Tibial artery (tissue), 4 donors: ENCODE measurements around the gene MSI2.

ENCODE experiments used
- DNase-seq, 2 donors: peaks; one replicate each; pipeline ENCODE4 v3.0.0-alpha.2; 2019
- H3K27ac ChIP-seq, 2 donors: fragments of 200-600 bp; sonication (generic) in 1 of 2; 1 replicate in 1 of 2; 2 replicates in 1 of 2; pipeline ENCODE4 v1.5.1; 2018 to 2019; ENCODE audit warnings: mild to moderate bottlenecking in 1 of 2
- H3K27me3 ChIP-seq, 2 donors: fragments of 200-600 bp; sonication (generic) in 1 of 2; one replicate each; pipeline versions ENCODE4 v1.5.1 to v1.6.0; 2016 to 2019
- H3K36me3 ChIP-seq, 3 donors: fragments of 200-600 bp; sonication (generic) in 2 of 3; one replicate each; pipeline ENCODE4 v1.5.1; 2016 to 2019; ENCODE audit warnings: mild to moderate bottlenecking in 2 of 3
- H3K4me1 ChIP-seq, 4 donors: fragments of 200-600 bp; sonication (generic) in 2 of 4; 1 replicate in 3 of 4; 2 replicates in 1 of 4; pipeline ENCODE4 v1.5.1; 2016 to 2019
- H3K4me3 ChIP-seq, 2 donors: fragments of 200-600 bp; sonication (generic) in 1 of 2; 1 replicate in 1 of 2; 2 replicates in 1 of 2; pipeline ENCODE4 v1.5.1; 2018 to 2019; ENCODE audit warnings: mild to moderate bottlenecking in 2 of 2
- H3K9me3 ChIP-seq, 3 donors: fragments of 200-600 bp; sonication (generic) in 1 of 3; one replicate each; pipeline ENCODE4 v1.5.1; 2016 to 2019
- intact Hi-C: fragments of 100-400 bp; cut with DNase I; formaldehyde crosslinking; loops from one replicate; pipeline ENCODE4 v1.15.0; 2023; ENCODE audit warnings: low total_unique reads
- TF ChIP-seq, protein P1 (sequence below), 2 experiments: fragments of 200-600 bp in 1 of 2; fragments of 450-650 bp in 1 of 2; IDR thresholded peaks; one replicate each; pipeline ENCODE4 v1.5.1; 2017 to 2019; ENCODE audit warnings: antibody characterized with exemption in 2 of 2, mild to moderate bottlenecking in 1 of 2, moderate library complexity in 1 of 2

MSI2 gene

DNA sequence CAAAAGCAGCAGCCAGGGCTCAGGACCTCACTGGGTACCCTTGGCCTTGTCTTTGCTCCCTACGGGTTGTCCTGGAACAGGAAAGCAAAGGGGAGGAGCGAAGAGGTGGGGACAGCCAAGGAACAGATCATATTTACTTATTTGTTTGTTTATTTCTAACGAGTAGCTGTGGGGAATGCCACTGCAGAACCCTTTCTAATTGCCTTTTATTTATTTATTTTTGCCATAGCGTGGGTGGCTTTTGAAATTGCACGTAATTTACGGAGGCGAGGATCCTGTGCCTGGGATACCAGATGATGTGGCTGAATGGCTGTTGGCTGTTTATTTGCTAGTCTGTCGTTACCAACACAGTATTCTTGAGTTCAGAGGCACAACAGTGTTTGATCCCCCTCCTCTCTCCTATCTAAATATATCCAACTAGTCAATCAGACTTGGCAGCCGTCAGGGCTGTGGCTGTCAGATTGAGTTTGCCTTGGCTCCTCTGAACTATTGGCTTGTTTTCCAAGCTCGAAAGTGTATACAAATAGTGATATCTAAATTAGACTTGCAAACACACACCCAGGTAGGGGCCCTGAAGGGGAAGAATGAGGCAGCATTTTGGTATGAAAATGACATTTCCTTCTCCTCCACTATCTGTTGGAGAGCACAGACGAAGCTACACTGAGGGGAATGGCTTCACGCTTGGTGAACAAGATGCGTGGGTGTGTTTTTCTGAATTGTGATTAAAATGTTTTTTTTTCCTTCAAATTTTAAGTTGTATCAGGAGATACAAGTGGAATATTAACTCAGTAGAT is 110.4 kb downstream of the MSI2 start:
- no peaks in the 10 kb centered on the region for H3K9me3 ChIP-seq
- intact Hi-C loops, result no loop called here
- H3K36me3 ChIP-seq, result no peaks in the 10 kb centered on the region
- no peak overlapping the region for H3K4me3 ChIP-seq
- DNase-seq, result no peak
- no peaks in the 10 kb centered on the region for H3K27me3 ChIP-seq
- TF ChIP-seq, protein P1, sequence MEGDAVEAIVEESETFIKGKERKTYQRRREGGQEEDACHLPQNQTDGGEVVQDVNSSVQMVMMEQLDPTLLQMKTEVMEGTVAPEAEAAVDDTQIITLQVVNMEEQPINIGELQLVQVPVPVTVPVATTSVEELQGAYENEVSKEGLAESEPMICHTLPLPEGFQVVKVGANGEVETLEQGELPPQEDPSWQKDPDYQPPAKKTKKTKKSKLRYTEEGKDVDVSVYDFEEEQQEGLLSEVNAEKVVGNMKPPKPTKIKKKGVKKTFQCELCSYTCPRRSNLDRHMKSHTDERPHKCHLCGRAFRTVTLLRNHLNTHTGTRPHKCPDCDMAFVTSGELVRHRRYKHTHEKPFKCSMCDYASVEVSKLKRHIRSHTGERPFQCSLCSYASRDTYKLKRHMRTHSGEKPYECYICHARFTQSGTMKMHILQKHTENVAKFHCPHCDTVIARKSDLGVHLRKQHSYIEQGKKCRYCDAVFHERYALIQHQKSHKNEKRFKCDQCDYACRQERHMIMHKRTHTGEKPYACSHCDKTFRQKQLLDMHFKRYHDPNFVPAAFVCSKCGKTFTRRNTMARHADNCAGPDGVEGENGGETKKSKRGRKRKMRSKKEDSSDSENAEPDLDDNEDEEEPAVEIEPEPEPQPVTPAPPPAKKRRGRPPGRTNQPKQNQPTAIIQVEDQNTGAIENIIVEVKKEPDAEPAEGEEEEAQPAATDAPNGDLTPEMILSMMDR (IDR thresholded peaks at IDR 0.05), result no peak
- peaks cover 0 to 17% (median 8%) of the 10 kb centered on the region in 4 donors for H3K4me1 ChIP-seq
- no peak overlapping the region for H3K27ac ChIP-seq

GRCh38 chr17:57368637-57369336 is 112.5 kb downstream of the MSI2 start:
- TF ChIP-seq, protein P1 (IDR thresholded peaks at IDR 0.05), result no peak
- H3K4me3 ChIP-seq, result no peak overlapping the region
- no peak overlapping the region for H3K27ac ChIP-seq
- H3K27me3 ChIP-seq, result no peaks in the 10 kb centered on the region
- peaks cover 0 to 17% (median 8%) of the 10 kb centered on the region in 4 donors for H3K4me1 ChIP-seq
- intact Hi-C loops, result no loop called here
- peaks cover 0 to 5% (median 0%) of the 10 kb centered on the region in 3 donors for H3K36me3 ChIP-seq
- no peaks in the 10 kb centered on the region for H3K9me3 ChIP-seq
- DNase-seq, result no peak

DNA sequence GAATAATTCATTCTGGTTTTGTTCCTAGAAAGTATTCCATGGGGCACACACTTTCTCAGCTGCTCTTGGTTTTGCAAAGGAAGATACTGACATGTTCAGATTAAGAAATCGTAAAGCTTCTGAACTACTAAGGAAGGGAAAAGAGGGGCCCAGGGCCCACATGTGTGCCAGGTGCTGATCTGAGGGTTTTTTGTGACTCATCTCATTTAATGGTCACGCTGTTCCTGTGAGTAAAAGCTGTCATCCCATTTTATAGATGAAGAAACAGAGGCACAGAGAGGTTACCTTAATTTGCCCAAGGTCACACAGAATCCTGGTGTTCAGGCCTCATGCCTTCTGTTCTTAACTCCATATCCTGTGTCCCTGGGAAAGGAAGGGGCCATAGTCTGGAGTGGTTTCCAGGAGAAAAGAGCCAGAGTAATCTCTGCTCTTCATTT is 113.2 kb downstream of the MSI2 start:
- Histone ChIP-seq H3K36me3 (peaks cover 0 to 7% (median 0%) of the 10 kb centered on the region in 3 donors), H3K9me3 (no peaks in the 10 kb centered on the region), H3K27me3 (no peaks in the 10 kb centered on the region), H3K4me1 (peaks cover 0 to 17% (median 8%) of the 10 kb centered on the region in 4 donors), H3K27ac (no peak overlapping the region), H3K4me3 (no peak overlapping the region)
- DNase-seq, result no peak
- intact Hi-C loops, result no loop called here
- TF ChIP-seq, protein P1 (IDR thresholded peaks at IDR 0.05), result no peak

DNA sequence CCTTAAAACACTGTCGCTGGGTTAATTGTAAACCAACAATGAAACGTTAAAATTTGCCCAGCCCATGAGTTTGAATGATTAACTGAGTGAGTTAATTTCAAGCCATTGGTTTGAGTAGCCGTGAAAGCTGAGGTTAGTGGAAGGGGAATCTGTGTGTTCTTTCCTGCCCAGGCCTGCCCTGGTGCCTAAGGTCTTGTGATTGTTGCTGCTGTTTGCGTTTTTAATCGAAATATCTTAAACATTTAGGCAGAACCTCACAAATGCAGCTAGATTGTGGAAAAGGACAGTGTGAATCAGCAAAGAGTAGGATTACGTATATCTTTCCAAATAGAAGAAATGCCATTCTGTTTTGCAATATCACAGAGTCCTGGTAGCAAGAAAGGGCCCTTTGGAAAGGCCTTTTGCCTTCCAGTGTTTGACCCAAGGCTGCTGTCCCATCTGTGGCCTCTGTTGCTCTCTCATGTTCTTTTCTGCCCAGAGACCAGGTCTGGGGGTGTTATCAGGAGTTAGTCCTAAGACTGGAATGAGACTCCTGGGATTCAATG is 113.8 kb downstream of the MSI2 start:
- Histone ChIP-seq H3K36me3 (peaks cover 0 to 7% (median 0%) of the 10 kb centered on the region in 3 donors), H3K4me3 (no peak overlapping the region), H3K27ac (no peak overlapping the region), H3K27me3 (no peaks in the 10 kb centered on the region), H3K9me3 (no peaks in the 10 kb centered on the region), H3K4me1 (peaks cover 0 to 17% (median 8%) of the 10 kb centered on the region in 4 donors)
- TF ChIP-seq, protein P1 (IDR thresholded peaks at IDR 0.05), result no peak
- intact Hi-C loops, result no loop called here
- DNase-seq, result no peak

DNA sequence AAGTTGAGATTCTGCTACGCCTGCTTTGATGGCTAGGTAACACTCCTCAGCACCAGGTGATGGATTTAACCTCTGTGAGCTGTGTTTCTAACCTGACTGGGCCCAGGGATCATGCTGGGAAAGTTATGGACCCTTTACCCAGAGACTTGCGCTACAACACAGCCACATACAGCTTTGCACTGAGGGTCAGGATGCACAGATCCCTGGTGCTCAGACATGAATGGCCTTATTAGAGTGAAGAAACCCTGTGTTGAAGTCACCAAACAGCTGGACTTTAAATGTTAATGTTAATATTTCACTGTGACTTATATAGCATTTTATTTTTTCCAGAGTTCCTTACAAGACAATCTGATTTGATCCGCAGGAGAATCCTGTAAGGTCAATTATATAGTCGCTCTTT is 114.3 kb downstream of the MSI2 start:
- Histone ChIP-seq H3K27ac (no peak overlapping the region), H3K4me1 (peaks cover 0 to 17% (median 8%) of the 10 kb centered on the region in 4 donors), H3K9me3 (no peaks in the 10 kb centered on the region), H3K4me3 (no peak overlapping the region), H3K27me3 (no peaks in the 10 kb centered on the region), H3K36me3 (peaks cover 0 to 7% (median 0%) of the 10 kb centered on the region in 3 donors)
- TF ChIP-seq, protein P1 (IDR thresholded peaks at IDR 0.05), result no peak
- no peak for DNase-seq
- intact Hi-C loops, result no loop called here
